Lower lobe of right lung (tissue), 2 donors: Measurements from ENCODE around the gene PNO1. TPM values are rescaled to one million over a fixed set of nuclear protein-coding genes. Genes with fewer than 3 reads are reported as not detected.
A peak's percentile ranks its signal among the peaks of the same experiment; 100 is the strongest.

Source experiments
- ATAC-seq, 2 donors: fragments of 200-7000 bp; cut with Tn5 transposase; one replicate each; pipeline ENCODE4 v1.9.1; 2020 to 2022; ENCODE audit warnings: mild to moderate bottlenecking in 2 of 2, moderate library complexity in 2 of 2
- DNase-seq: peaks from one replicate; pipeline ENCODE4 v3.0.0-alpha.2; 2020
- H3K27ac ChIP-seq: fragments of 200-600 bp; one replicate; pipeline ENCODE4 v1.8.0; 2022
- H3K27me3 ChIP-seq: fragments of 200-600 bp; one replicate; pipeline ENCODE4 v1.8.0; 2022; ENCODE audit warnings: low read depth
- H3K36me3 ChIP-seq: fragments of 200-600 bp; one replicate; pipeline ENCODE4 v1.8.0; 2022; ENCODE audit warnings: mild to moderate bottlenecking
- H3K4me1 ChIP-seq: fragments of 200-600 bp; one replicate; pipeline ENCODE4 v1.8.0; 2022
- H3K4me3 ChIP-seq: fragments of 200-600 bp; one replicate; pipeline ENCODE4 v1.8.0; 2022; ENCODE audit warnings: mild to moderate bottlenecking
- H3K9me3 ChIP-seq: fragments of 200-600 bp; one replicate; pipeline ENCODE4 v1.8.0; 2022
- CTCF ChIP-seq: fragments of 200-600 bp; IDR thresholded peaks from one replicate; pipeline ENCODE4 v1.8.0; 2022; ENCODE audit warnings: antibody characterized with exemption, mild to moderate bottlenecking
- intact Hi-C: fragments of 100-400 bp; cut with DNase I; formaldehyde crosslinking; loops from one replicate; pipeline ENCODE4 v1.11.0; 2022
- total RNA-seq: library from RNA; stranded (reverse); fragmentation: NEBNext Ultra II Directional; extraction: Animal tissue kit (Norgen Biotek cat#: 25700); gene quantifications from one replicate; pipeline ENCODE4 v1.2.1, GENCODE V29; 2021
- donor health status: DM: no; HTN: yes; CAD: no; lungs with severe emphysema.

The PNO1 gene
- total RNA-seq, 1 donor from 2014 or later = 10.5 TPM

DNA sequence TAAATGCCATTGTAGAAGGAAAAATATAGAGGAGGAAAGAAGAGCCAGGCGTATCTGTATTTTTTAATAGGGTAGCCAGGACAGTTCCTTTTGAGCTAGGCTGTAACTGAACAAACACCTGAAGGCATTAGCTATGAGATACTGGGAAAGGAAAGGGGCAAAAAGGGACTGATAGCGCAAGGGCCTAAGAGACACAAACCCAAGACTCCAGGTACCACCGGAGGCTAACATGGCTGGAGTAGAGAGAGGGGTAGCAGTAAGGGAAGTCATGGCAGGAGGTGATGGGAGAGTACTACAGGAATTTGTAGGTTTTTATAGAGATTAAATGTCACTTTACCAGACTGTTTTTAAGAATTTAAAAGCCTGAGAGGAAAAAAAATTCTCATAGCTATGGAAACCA, 20.7 kb downstream of the PNO1 start:
- Histone ChIP-seq H3K4me3 (no peak overlapping the region), H3K9me3 (no peaks in the 10 kb centered on the region), H3K27ac (no peak overlapping the region), H3K4me1 (peaks cover 5% of the 10 kb centered on the region), H3K27me3 (no peaks in the 10 kb centered on the region), H3K36me3 (peaks cover 76% of the 10 kb centered on the region)
- DNase-seq (no peak), ATAC-seq (no peak)
- TF ChIP-seq CTCF = no peak
- intact Hi-C loops = no loop called here

DNA sequence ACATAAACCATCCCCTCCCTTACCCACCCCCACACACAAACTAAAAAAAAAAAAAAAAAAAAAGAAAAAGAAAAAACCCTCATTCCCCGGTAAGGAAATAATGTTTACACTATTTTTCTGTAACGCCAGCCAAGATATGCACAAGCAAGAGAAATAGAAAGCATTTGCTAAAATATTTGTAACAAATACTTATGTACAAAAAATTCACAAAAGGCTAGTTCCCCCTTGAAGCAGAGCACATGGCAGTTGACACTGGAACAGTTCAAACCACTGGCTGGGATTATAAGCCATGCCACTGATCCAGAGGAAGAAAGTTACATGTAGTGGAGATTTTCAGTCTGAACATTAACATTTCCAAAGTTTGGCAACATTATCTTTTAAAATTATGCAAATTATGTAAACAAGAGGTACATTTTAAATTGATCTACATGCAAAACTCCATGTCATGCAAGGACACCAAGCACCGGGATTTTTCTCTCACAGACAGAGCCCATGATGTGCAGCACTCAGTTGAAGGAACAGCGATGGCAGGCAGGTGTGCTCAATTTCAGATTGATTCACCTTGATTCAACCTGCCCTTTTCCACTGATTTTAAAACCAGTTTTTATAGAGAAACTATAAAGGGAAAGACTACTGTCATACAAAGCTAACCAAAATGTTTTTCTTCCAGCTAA, 21.4 kb downstream of the PNO1 start:
- no peak overlapping the region for H3K27ac ChIP-seq
- no peak overlapping the region for H3K4me3 ChIP-seq
- intact Hi-C loops = no loop called here
- no peak for TF ChIP-seq CTCF
- peaks cover 76% of the 10 kb centered on the region for H3K36me3 ChIP-seq
- ATAC-seq (no peak), DNase-seq (no peak)
- no peaks in the 10 kb centered on the region for H3K9me3 ChIP-seq
- H3K27me3 ChIP-seq = no peaks in the 10 kb centered on the region
- peaks cover 5% of the 10 kb centered on the region for H3K4me1 ChIP-seq

DNA sequence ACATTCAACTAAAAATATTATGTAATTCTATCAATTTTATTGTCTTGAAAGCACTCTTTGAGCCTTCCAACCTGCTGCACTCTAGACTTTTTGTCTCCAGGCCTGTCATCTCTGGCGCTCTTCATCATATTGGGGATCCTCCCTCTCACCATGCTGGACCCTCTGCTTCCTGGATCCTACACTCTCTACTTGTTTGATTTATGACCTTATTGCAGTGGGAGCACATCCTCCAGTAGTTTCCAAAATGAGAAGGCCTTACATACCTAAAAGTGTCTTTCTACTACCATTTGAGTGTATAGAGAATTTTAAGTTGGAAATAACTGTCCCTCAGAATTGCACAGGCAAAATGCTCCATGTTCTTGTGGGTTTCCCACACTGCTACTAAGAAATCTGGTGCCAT, 25.2 kb downstream of the PNO1 start:
- H3K36me3 ChIP-seq = peaks cover 60% of the 10 kb centered on the region
- intact Hi-C loops = no loop called here
- no peak for ATAC-seq

DNA sequence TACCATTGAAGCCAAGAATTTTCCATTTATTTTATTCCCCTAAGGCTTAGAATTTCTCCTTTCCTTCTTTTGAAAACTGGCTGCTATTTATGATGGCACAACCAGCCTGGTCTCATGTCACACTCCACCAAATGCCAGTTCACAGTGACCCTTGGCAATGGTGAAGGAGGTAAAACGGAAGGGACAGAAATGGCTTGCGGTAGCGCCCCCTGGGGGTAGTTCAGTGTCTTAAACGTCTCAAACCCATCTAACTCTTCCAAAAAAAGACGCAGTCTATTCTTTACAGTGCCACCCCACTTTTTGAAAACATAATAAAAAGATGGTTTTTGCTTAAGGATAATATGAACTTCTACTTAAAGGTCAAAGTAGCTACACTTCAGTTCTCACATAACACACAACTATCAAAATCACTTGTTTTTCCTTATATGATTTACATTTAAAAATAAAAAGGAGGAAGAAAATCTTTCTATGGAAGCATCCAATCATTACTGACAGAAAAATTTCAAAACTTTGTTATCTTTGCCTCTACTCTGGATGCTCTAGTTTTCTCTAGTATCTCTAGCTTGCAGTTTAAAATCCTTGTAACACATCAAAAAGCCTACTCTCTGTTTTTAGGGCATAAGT, 28.0 kb downstream of the PNO1 start:
- H3K36me3 ChIP-seq = peaks cover 45% of the 10 kb centered on the region
- ATAC-seq (peak; percentile 45 to 51), DNase-seq (peak; percentile 57)

More for the DNA sequence above, 25.2 kb downstream of the PNO1 start:
- no peak for TF ChIP-seq CTCF
- H3K27me3 ChIP-seq = no peaks in the 10 kb centered on the region
- no peak overlapping the region for H3K27ac ChIP-seq
- no peak overlapping the region for H3K4me3 ChIP-seq
- no peaks in the 10 kb centered on the region for H3K9me3 ChIP-seq
- H3K4me1 ChIP-seq = peaks cover 10% of the 10 kb centered on the region
- DNase-seq = no peak

DNA sequence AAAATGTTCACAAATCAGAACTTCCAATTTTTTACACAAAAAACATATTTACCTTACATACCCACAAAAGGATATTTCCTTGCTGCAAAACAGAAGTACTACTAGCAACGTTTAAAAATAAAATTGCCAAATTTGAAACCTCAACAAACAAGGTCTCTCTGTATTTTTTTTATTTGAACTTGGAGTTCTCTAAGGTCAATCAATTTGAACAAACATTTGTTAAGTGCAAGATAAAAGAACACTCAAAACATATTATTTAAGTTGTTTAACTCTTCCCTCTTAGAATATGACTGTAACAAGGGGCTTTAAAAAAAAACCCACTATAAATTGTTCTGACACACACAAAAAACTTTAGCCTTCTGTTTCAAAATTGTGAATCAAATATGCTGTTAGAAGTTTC, 29.6 kb downstream of the PNO1 start:
- no peak overlapping the region for H3K27ac ChIP-seq
- peaks cover 23% of the 10 kb centered on the region for H3K4me1 ChIP-seq
- no peak overlapping the region for H3K4me3 ChIP-seq
- no peaks in the 10 kb centered on the region for H3K27me3 ChIP-seq
- intact Hi-C loops = no loop called here
- peaks cover 33% of the 10 kb centered on the region for H3K36me3 ChIP-seq
- no peak for ATAC-seq
- no peak for TF ChIP-seq CTCF
- no peaks in the 10 kb centered on the region for H3K9me3 ChIP-seq
- DNase-seq = no peak

More for the DNA sequence above, 28.0 kb downstream of the PNO1 start:
- intact Hi-C loops = no loop called here
- Histone ChIP-seq H3K27me3 (no peaks in the 10 kb centered on the region), H3K4me3 (no peak overlapping the region), H3K4me1 (peaks cover 15% of the 10 kb centered on the region), H3K27ac (no peak overlapping the region), H3K9me3 (no peaks in the 10 kb centered on the region)
- peak; percentile 58 for TF ChIP-seq CTCF
